Keratinocyte (primary cell): ENCODE measurements around the gene KLK3. TPM values are rescaled to one million over a fixed set of nuclear protein-coding genes. Genes with fewer than 3 reads are reported as not detected.

Experiments used
- DNase-seq: peaks from one replicate; pipeline ENCODE4 v3.0.0-alpha.2; 2011; ENCODE audit warnings: low read depth, missing footprints, low spot score
- FAIRE-seq: peaks from 2 replicates; lab custom pipeline; 2011; peaks lifted over from hg19 to GRCh38; lab: Jason Lieb, UNC
- H2AFZ ChIP-seq: 2 replicates; pipeline ENCODE4 v1.6.0; 2012; ENCODE audit warnings: low read length, control low read depth, inconsistent platforms; ENCODE audit not compliant: control insufficient read depth
- H3K27ac ChIP-seq: 2 replicates; pipeline ENCODE4 v1.5.1; 2011; ENCODE audit warnings: low read length; ENCODE audit not compliant: control insufficient read depth, insufficient read depth
- H3K27me3 ChIP-seq: 3 replicates; pipeline ENCODE4 v1.6.0; 2011; ENCODE audit warnings: low read length; ENCODE audit not compliant: control insufficient read depth, insufficient read depth; ENCODE audit errors: extremely low read depth
- H3K36me3 ChIP-seq, 2 experiments: 2 replicates in 1 of 2; 3 replicates in 1 of 2; pipeline ENCODE4 v1.5.1; 2011; ENCODE audit warnings: low read length in 2 of 2, mild to moderate bottlenecking in 1 of 2; ENCODE audit not compliant: control insufficient read depth in 2 of 2, insufficient read depth in 2 of 2; ENCODE audit errors: extremely low read depth in 1 of 2
- H3K4me1 ChIP-seq: 3 replicates; pipeline ENCODE4 v1.5.1; 2011; ENCODE audit warnings: low read length; ENCODE audit not compliant: control insufficient read depth, insufficient read depth; ENCODE audit errors: extremely low read depth
- H3K4me2 ChIP-seq: 3 replicates; pipeline ENCODE4 v1.6.0; 2011; ENCODE audit warnings: low read depth, low read length; ENCODE audit not compliant: control insufficient read depth, insufficient read depth; ENCODE audit errors: extremely low read depth
- H3K4me3 ChIP-seq, 3 experiments: fragments of 200-600 bp in 1 of 3; sonication (generic) in 1 of 3; 2 replicates in 2 of 3; 3 replicates in 1 of 3; pipeline ENCODE4 v1.5.1; 2011 to 2016; ENCODE audit warnings: low read length in 3 of 3, mild to moderate bottlenecking in 3 of 3, control low read depth in 2 of 3, inconsistent platforms in 1 of 3, low read depth in 1 of 3, mixed read lengths in 1 of 3, mixed run types in 1 of 3, moderate library complexity in 1 of 3; ENCODE audit not compliant: control insufficient read depth in 2 of 3, insufficient read depth in 2 of 3; ENCODE audit errors: extremely low read depth in 1 of 3
- H3K79me2 ChIP-seq: 2 replicates; pipeline ENCODE4 v1.6.0; 2012; ENCODE audit warnings: low read length; ENCODE audit not compliant: control insufficient read depth, insufficient read depth
- H3K9ac ChIP-seq: 3 replicates; pipeline ENCODE4 v1.6.0; 2011; ENCODE audit warnings: low read length; ENCODE audit not compliant: control insufficient read depth, insufficient read depth; ENCODE audit errors: extremely low read depth
- H3K9me1 ChIP-seq: 3 replicates; pipeline ENCODE4 v1.6.0; 2011; ENCODE audit warnings: low read length; ENCODE audit not compliant: control insufficient read depth, insufficient read depth; ENCODE audit errors: extremely low read depth
- H3K9me3 ChIP-seq: 2 replicates; pipeline ENCODE4 v1.5.1; 2012; ENCODE audit warnings: low read depth, low read length; ENCODE audit not compliant: control insufficient read depth
- H4K20me1 ChIP-seq: 3 replicates; pipeline ENCODE4 v1.6.0; 2011; ENCODE audit warnings: low read length; ENCODE audit not compliant: control insufficient read depth, insufficient read depth; ENCODE audit errors: extremely low read depth
- EZH2 ChIP-seq: IDR thresholded peaks from one replicate; pipeline ENCODE4 v1.6.1; 2012; ENCODE audit warnings: inconsistent platforms, mild to moderate bottlenecking, low read length, moderate library complexity
- dilution Hi-C: fragments of 300-500 bp; cut with MboI; formaldehyde crosslinking; loops from one replicate; pipeline ENCODE4 v1.7.0; 2020; ENCODE audit warnings: low sequenced_read_pairs; ENCODE audit not compliant: extremely low pct_ligation_motif_present
- polyA plus RNA-seq, 5 experiments: library from polyadenylated mRNA; depleted of rRNA in 3 of 5; stranded (reverse) in 3 of 5; stranded (forward) in 1 of 5; unstranded in 1 of 5; fragments of >200 nt; gene quantifications; 1 replicate in 1 of 5; 2 replicates in 3 of 5; 3 replicates in 1 of 5; pipeline versions ENCODE4 v1.2.1 to v1.2.3, GENCODE V29; 2011 to 2012; ENCODE audit warnings: missing spikeins in 2 of 5, low read depth in 1 of 5, low replicate concordance in 1 of 5
- TF ChIP-seq, protein P1 (sequence below), 3 experiments: IDR thresholded peaks in 1 of 3; conservative IDR thresholded peaks in 1 of 3; optimal IDR thresholded peaks in 1 of 3; 2 replicates in 2 of 3; 3 replicates in 1 of 3; pipeline versions ENCODE3 to v1.5.1; 2011; ENCODE audit warnings: low read length in 3 of 3, mild to moderate bottlenecking in 3 of 3, moderate library complexity in 2 of 3, control low read depth in 1 of 3, inconsistent platforms in 1 of 3; ENCODE audit not compliant: insufficient read depth in 2 of 3; ENCODE audit errors: extremely low read depth in 1 of 3

The KLK3 gene
- polyA plus RNA-seq, 1 donor (not counting 4 experiments of a cell fraction or from before 2014, with no cell fraction given), result not detected

DNA sequence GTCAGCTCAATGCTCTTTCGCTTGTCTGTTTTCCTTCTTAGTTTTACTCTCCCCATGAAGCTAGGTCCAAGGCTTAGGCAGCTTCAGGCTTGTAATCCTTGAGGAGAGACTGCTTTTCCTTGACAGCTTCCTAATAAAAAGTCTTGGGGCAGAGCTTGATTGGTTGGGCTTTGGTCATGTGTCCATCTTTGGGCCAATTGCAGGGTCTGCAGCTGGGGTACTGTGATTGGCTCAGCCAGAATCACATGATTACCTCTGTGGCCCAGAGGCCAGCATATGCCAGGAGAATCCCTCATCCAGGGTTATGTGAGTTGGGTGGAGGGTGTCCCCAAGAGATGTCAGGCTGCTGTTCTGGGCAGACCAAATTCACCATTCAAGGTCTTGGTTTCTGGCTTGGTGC is 39.3 kb upstream of the KLK3 start:
- Histone ChIP-seq H3K9me3 (no peaks in the 10 kb centered on the region), H3K79me2 (no peaks in the 10 kb centered on the region), H3K9ac (no peak overlapping the region), H3K9me1 (no peaks in the 10 kb centered on the region), H3K27ac (no peak overlapping the region), H3K27me3 (peaks cover 13% of the 10 kb centered on the region), H3K4me3 (no peak overlapping the region), H3K4me1 (peaks cover 6% of the 10 kb centered on the region), H3K4me2 (no peak overlapping the region), H3K36me3 (no peaks in the 10 kb centered on the region), H4K20me1 (no peaks in the 10 kb centered on the region), H2AFZ (no peak overlapping the region)
- dilution Hi-C loops, result no loop called here
- no peak for DNase-seq
- no peak for FAIRE-seq
- TF ChIP-seq, protein P1, sequence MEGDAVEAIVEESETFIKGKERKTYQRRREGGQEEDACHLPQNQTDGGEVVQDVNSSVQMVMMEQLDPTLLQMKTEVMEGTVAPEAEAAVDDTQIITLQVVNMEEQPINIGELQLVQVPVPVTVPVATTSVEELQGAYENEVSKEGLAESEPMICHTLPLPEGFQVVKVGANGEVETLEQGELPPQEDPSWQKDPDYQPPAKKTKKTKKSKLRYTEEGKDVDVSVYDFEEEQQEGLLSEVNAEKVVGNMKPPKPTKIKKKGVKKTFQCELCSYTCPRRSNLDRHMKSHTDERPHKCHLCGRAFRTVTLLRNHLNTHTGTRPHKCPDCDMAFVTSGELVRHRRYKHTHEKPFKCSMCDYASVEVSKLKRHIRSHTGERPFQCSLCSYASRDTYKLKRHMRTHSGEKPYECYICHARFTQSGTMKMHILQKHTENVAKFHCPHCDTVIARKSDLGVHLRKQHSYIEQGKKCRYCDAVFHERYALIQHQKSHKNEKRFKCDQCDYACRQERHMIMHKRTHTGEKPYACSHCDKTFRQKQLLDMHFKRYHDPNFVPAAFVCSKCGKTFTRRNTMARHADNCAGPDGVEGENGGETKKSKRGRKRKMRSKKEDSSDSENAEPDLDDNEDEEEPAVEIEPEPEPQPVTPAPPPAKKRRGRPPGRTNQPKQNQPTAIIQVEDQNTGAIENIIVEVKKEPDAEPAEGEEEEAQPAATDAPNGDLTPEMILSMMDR (optimal IDR thresholded peaks at IDR 0.05 in 1 of 3, IDR thresholded peaks at IDR 0.05 in 1 of 3, conservative IDR thresholded peaks at IDR 0.05 in 1 of 3; ENCODE audit: extremely low read depth in 1 of 3, insufficient read depth in 2 of 3, low read length in 3 of 3), result no peak
- TF ChIP-seq EZH2, result no peak

DNA sequence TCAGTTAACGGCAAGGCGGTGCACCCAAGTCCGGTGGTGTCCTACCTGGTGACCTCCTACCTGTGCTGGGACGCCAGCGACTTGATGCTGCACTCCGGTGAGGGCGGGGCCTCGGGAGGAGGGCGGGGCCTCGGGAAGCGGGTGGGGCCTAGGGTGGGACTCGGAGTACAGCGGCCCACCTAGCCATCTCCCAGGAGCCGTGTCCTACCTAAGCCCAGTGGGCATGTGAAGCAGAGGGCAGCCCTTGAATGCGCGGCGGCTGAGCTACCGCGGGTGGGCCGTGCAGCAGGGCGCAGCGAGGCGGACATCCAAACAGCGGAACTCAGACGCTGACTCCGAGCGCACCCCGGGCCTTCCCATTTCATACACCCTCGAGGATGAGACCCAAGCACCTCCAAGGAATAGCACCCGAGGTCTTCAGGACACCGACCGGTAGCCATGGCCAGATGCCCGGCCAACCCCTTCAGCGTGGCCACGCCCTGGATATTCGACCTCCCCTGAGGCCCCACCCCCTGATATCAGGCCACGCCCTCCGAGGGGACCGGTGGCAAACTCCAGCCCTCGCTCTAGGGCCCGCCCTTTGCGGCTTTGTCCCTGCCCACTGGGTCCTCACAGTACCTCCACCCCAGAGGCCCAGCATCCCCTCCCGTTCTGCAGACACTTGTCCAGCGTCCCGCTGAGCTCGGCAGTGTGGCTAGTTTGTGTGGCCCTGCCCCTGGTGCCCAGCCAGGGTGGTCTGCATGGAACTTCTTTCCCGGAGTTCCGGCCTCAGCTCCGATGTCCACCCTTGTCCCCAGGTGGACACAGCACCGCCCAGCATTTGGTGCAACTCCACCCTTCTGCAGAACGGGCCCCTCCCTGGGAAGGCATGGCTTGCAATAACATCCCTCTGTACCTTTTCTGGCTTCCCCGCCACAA is 36.5 kb upstream of the KLK3 start:
- peaks cover 33% of the 10 kb centered on the region for H3K27me3 ChIP-seq
- FAIRE-seq (peak; percentile 32), DNase-seq (no peak)
- H3K4me1 ChIP-seq, result peaks cover 6% of the 10 kb centered on the region
- TF ChIP-seq, protein P1 (optimal IDR thresholded peaks at IDR 0.05 in 1 of 3, IDR thresholded peaks at IDR 0.05 in 1 of 3, conservative IDR thresholded peaks at IDR 0.05 in 1 of 3; ENCODE audit: extremely low read depth in 1 of 3, insufficient read depth in 2 of 3, low read length in 3 of 3), result no peak
- no peak for TF ChIP-seq EZH2
- no peak overlapping the region for H3K9ac ChIP-seq
- dilution Hi-C loops, result no loop called here
- H2AFZ ChIP-seq, result peak overlapping the region; percentile 85
- peak overlapping the region; percentile 43 to 58 (median 46) for H3K4me3 ChIP-seq
- peak overlapping the region; percentile 69 for H3K4me2 ChIP-seq
- H3K9me1 ChIP-seq, result no peaks in the 10 kb centered on the region
- no peak overlapping the region for H3K27ac ChIP-seq
- no peaks in the 10 kb centered on the region for H3K36me3 ChIP-seq
- H4K20me1 ChIP-seq, result no peaks in the 10 kb centered on the region
- no peaks in the 10 kb centered on the region for H3K9me3 ChIP-seq
- no peaks in the 10 kb centered on the region for H3K79me2 ChIP-seq
